ENCODE data around the gene PDCD7.

DNA sequence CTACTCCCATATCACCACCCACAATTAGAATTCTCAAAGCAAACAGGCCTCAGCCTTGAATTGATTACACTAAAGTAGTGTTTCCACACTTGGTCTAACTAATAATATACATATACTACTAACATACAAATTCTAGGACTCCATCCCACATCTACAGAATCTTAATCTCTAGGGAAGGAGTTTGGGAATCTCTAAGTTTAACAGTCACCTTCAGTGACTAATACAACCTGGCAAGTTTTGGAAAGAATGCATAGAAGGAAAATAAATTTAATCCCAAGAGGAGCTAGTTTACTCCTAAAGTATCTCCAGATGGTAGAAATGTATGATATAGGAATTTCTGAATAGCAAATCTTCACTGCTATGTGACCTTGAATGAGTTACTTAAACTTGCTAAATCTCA is 42.4 kb upstream of the PDCD7 start:
- TF ChIP-seq, protein P1, sequence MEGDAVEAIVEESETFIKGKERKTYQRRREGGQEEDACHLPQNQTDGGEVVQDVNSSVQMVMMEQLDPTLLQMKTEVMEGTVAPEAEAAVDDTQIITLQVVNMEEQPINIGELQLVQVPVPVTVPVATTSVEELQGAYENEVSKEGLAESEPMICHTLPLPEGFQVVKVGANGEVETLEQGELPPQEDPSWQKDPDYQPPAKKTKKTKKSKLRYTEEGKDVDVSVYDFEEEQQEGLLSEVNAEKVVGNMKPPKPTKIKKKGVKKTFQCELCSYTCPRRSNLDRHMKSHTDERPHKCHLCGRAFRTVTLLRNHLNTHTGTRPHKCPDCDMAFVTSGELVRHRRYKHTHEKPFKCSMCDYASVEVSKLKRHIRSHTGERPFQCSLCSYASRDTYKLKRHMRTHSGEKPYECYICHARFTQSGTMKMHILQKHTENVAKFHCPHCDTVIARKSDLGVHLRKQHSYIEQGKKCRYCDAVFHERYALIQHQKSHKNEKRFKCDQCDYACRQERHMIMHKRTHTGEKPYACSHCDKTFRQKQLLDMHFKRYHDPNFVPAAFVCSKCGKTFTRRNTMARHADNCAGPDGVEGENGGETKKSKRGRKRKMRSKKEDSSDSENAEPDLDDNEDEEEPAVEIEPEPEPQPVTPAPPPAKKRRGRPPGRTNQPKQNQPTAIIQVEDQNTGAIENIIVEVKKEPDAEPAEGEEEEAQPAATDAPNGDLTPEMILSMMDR (IDR thresholded peaks at IDR 0.05; ENCODE audit: insufficient read depth, low read depth, low read length) = no peak
- TF ChIP-seq EZH2 (IDR thresholded peaks at IDR 0.05; ENCODE audit: insufficient read depth, low read length) = no peak

Measured in astrocyte (in vitro differentiated cells and primary cell).